Measurements from ENCODE around the gene PPP1R14B.
A peak's percentile ranks its signal among the peaks of the same experiment; 100 is the strongest.

PPP1R14B gene

GRCh38 chr11:64208086-64208795, 38.5 kb downstream of the PPP1R14B start:
- DNase-seq, result no peak

- DNase-seq, result peak; percentile 69
Measured at GRCh38 chr11:64207256-64208085, 39.3 kb downstream of the PPP1R14B start.

GRCh38 chr11:64206457-64207255, 40.1 kb downstream of the PPP1R14B start, which contains the start of gene FERMT3:
Gene FERMT3 (plus strand): TSS chr11:64206721. CDS start chr11:64207365, 644 bp downstream.
- DNase-seq, result no peak

- peak; percentile 83 for DNase-seq
Measured at GRCh38 chr11:64204464-64204989, 42.2 kb downstream of the PPP1R14B start.

- no peak for DNase-seq
Measured at GRCh38 chr11:64204080-64204440, 42.7 kb downstream of the PPP1R14B start.

- no peak for DNase-seq
Measured at GRCh38 chr11:64203421-64204079, 43.2 kb downstream of the PPP1R14B start.

GRCh38 chr11:64202992-64203391, 43.8 kb downstream of the PPP1R14B start:
- no peak for DNase-seq

- DNase-seq, result no peak
Measured at GRCh38 chr11:64201543-64201942, 45.2 kb downstream of the PPP1R14B start.

GRCh38 chr11:64198511-64198910, 48.2 kb downstream of the PPP1R14B start:
- DNase-seq, result no peak

GRCh38 chr11:64196626-64197025, 50.1 kb downstream of the PPP1R14B start:
- DNase-seq, result no peak
